Effector memory CD4-positive, alpha-beta T cell (primary cell): ENCODE results near the gene MTR.

Experiments used
- DNase-seq, 3 donors: peaks; one replicate each; pipeline ENCODE4 v3.0.0-alpha.2; 2020
- H3K27ac ChIP-seq: 2 replicates; pipeline ENCODE4 v1.7.0; 2013; ENCODE audit warnings: mild to moderate bottlenecking, low read length, moderate library complexity; ENCODE audit not compliant: insufficient read depth, poor library complexity, severe bottlenecking
- H3K27me3 ChIP-seq: replicated peaks from 2 replicates; pipeline ENCODE4 v1.7.0; 2013; ENCODE audit warnings: mild to moderate bottlenecking, low read length; ENCODE audit not compliant: insufficient read depth, control insufficient read depth, poor library complexity, severe bottlenecking
- H3K36me3 ChIP-seq: 2 replicates; pipeline ENCODE4 v1.7.0; 2013; ENCODE audit warnings: mild to moderate bottlenecking, low read length, moderate library complexity; ENCODE audit not compliant: control insufficient read depth, insufficient read depth
- H3K4me1 ChIP-seq: 2 replicates; pipeline ENCODE4 v1.7.0; 2013; ENCODE audit warnings: low read length, mild to moderate bottlenecking; ENCODE audit not compliant: control insufficient read depth, insufficient read depth, poor library complexity, severe bottlenecking
- H3K4me3 ChIP-seq: 2 replicates; pipeline ENCODE4 v1.7.0; 2013; ENCODE audit warnings: low read length, low read depth, mild to moderate bottlenecking; ENCODE audit not compliant: insufficient read depth, poor library complexity, severe bottlenecking
- H3K9me3 ChIP-seq: 2 replicates; pipeline ENCODE4 v1.7.0; 2013; ENCODE audit warnings: mild to moderate bottlenecking, low read length, moderate library complexity; ENCODE audit not compliant: control insufficient read depth

Gene MTR

DNA sequence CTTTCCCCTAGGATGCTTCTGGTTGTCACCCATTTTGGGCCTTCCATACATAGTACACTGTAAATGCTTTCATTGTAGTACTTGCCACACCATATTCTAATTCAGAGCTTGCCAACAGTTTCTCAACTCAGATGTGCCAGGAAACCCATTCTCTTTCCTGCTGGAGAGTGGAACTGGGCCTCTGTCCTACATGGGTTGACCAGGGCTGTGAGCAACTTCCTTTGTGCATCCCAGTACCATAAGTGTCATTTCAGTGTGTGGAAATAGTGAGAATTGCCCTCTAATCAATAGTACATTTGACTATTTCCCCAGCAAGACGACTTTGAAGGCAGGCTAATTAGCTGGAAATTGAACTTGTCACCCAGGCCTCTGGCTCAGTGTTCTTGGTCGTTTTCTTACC, 74.8 kb downstream of the MTR start:
- Histone ChIP-seq H3K9me3 (no peaks in the 10 kb centered on the region), H3K4me1 (no peaks in the 10 kb centered on the region), H3K4me3 (no peak overlapping the region), H3K27me3 (no peaks in the 10 kb centered on the region), H3K36me3 (peaks cover 23% of the 10 kb centered on the region), H3K27ac (no peak overlapping the region)
- DNase-seq, result no peak

DNA sequence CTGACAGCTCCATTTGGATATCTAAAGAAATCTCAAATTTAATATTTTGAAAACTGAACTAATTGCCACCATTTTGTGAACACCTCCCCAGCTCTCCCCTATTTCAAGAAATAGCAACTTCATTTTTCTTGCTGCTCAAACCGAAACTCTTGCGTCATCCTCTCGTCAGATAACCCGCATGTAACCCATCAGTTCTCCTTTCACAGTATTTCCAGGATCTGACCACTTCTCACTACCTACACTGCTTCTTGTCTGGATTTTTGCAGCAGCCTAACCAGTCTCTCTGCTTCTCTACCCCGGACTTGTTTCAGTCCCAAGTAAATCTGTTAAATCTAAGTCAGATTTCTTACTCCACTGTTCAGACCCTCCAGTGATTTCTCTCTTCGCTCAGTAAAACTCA, 75.6 kb downstream of the MTR start:
- Histone ChIP-seq H3K36me3 (peaks cover 29% of the 10 kb centered on the region), H3K9me3 (no peaks in the 10 kb centered on the region), H3K27ac (no peak overlapping the region), H3K27me3 (no peaks in the 10 kb centered on the region), H3K4me3 (no peak overlapping the region), H3K4me1 (no peaks in the 10 kb centered on the region)
- no peak for DNase-seq

DNA sequence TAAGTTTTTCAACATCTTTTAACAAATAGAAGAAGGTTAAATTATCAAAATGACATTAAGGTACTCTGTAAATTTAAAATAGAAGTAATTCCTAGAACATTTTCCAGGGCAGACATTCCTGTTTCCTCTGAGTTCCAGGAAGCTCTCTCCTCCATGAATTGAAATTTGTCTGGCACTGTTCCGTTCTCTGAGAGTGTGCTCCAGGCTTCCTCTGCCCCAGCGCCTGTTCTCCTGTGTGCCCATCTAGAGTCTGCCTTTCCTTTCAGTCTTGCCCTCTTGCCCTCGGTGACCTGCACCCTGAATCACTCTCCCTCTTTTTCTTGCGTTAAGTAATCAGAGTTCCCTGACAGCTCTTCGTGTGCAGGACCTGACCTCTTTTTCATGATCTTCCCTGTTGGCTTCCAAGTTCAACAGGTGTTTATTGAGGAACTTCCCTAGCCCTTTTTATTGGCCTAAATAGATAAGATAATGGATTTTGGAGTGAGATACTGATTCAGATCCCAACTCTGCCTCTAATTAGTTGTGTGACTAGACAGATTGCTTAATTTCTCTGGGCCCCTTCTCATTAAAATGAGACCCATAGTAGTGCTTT, 77.1 kb downstream of the MTR start:
- H3K9me3 ChIP-seq, result no peaks in the 10 kb centered on the region
- peaks cover 27% of the 10 kb centered on the region for H3K36me3 ChIP-seq
- H3K27ac ChIP-seq, result no peak overlapping the region
- no peak for DNase-seq
- H3K27me3 ChIP-seq, result no peaks in the 10 kb centered on the region
- no peak overlapping the region for H3K4me3 ChIP-seq
- no peaks in the 10 kb centered on the region for H3K4me1 ChIP-seq

DNA sequence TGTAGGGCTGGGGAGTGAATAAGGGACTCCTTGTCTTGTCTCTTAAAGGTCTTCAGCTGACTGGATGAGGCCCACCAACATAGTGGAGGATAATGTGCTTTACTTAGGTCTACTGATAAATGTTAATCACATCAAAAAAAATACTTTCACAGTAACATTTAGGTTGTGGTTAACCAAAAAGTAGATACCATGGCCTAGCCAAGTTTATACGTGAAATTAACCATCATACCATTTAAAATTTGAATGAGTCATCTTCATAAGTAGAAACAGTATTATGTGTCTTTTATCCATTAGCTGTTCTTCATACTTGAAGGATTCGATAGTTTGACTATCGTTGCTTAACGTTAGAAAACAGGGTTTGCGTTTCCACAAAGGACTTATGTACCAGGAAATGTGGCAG, 80.9 kb downstream of the MTR start:
- H3K9me3 ChIP-seq, result no peaks in the 10 kb centered on the region
- H3K4me3 ChIP-seq, result no peak overlapping the region
- peaks cover 38% of the 10 kb centered on the region for H3K36me3 ChIP-seq
- no peak overlapping the region for H3K27ac ChIP-seq
- no peaks in the 10 kb centered on the region for H3K4me1 ChIP-seq
- H3K27me3 ChIP-seq, result no peaks in the 10 kb centered on the region
- no peak for DNase-seq

DNA sequence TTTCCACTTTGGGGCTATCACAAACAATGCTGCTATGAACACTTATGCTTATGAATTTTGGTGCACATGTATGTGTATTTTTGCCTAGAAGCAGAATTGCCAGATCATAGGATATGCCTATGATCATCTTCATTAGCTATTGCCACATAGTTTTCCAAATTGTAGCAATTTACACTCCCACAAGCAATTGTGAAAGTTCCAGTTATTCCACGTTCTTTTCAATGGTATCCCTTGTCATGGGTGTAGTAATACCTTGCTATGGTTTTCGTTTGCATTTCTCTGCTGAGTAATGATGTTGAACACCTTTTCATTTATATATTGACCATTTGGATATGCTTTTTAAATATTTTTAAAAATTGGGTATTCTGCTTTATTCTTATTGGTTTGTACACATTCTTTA, 82.6 kb downstream of the MTR start:
- no peaks in the 10 kb centered on the region for H3K27me3 ChIP-seq
- H3K36me3 ChIP-seq, result peaks cover 32% of the 10 kb centered on the region
- no peak overlapping the region for H3K4me3 ChIP-seq
- H3K9me3 ChIP-seq, result no peaks in the 10 kb centered on the region
- no peaks in the 10 kb centered on the region for H3K4me1 ChIP-seq
- DNase-seq, result no peak
- H3K27ac ChIP-seq, result no peak overlapping the region

DNA sequence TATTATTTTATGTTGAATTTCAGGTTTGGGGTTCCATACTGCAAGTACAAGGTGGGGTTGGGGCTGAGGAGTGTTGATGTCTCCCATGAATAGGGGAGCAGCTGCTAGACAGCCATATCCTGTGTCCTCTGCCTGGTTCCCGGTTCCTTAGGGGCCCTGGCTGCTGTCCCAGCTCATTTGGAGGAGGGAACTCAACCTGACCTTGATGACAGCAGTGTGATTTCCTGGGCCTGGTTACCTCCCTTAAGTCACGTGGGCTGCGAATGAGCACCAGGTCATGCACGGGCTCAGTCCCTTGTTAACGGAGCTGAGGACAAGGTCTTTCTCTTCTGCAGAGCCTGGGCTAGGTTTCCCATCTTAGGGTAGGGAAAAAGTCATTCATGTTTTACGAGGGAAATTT, 85.1 kb downstream of the MTR start:
- no peaks in the 10 kb centered on the region for H3K27me3 ChIP-seq
- no peaks in the 10 kb centered on the region for H3K4me1 ChIP-seq
- DNase-seq, result no peak
- no peak overlapping the region for H3K4me3 ChIP-seq
- H3K27ac ChIP-seq, result no peak overlapping the region
- H3K36me3 ChIP-seq, result peaks cover 34% of the 10 kb centered on the region
- no peaks in the 10 kb centered on the region for H3K9me3 ChIP-seq

DNA sequence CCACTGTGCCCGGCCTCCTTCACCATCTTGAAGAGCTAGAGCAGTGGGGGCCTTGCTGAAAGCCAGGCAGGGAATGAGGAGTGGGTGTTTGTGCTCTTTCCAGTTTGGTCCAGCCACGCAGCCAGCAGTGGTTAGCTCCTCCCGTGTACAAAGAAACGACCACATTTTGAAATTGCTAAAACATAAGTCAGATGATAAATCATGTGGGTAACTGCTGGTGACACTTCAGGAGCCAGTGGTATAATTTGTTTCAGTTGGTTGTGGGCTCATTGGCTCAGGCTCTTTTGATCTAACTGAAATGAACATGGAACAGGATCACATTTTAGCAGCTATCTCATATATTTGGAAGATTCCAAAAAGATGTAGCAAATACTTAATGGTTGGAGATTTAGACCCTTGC, 87.6 kb downstream of the MTR start:
- DNase-seq, result no peak
- Histone ChIP-seq H3K4me3 (no peak overlapping the region), H3K36me3 (peaks cover 42% of the 10 kb centered on the region), H3K4me1 (no peaks in the 10 kb centered on the region), H3K27me3 (no peaks in the 10 kb centered on the region), H3K27ac (no peak overlapping the region), H3K9me3 (no peaks in the 10 kb centered on the region)

DNA sequence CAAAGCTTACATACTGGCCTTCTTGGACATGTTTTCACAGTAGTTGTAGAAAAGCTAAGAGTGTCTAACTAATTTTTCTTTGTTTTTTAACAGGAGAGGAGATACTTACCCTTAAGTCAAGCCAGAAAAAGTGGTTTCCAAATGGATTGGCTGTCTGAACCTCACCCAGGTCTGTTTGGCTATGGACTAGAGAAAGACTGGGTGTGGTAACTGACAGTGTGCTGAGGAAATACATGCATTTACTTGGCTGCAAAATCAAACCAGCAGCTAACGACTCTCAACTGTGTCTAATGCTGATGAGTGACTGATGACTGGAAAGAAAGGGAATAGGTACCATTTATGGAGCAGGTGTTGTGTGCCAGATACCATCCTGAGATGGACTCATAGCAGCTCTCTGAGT, 91.1 kb downstream of the MTR start:
- H3K27ac ChIP-seq, result no peak overlapping the region

DNA sequence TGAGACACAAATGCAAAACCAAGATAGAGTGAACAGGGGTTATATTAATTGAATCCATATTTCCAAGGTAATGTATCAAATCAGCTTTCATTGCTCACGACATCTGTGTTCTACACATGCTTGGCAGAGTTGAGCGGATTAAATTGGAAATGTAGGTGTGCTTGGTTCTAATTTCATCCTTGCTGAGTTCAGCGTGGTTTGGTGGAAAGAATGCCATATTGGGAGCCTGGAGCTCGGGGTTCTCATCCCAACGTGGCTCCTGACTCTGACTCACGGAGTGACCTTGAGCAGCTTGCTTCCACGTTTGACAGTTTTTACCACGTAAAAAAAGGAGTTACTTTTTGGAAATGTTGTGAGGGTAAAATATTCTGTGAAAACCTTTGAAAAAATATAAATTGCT, 92.0 kb downstream of the MTR start:
- DNase-seq, result no peak
- Histone ChIP-seq H3K36me3 (peaks cover 65% of the 10 kb centered on the region), H3K4me1 (no peaks in the 10 kb centered on the region), H3K27me3 (no peaks in the 10 kb centered on the region), H3K4me3 (no peak overlapping the region), H3K27ac (no peak overlapping the region), H3K9me3 (no peaks in the 10 kb centered on the region)

More for the DNA sequence above, 91.1 kb downstream of the MTR start:
- Histone ChIP-seq H3K27me3 (no peaks in the 10 kb centered on the region), H3K4me1 (no peaks in the 10 kb centered on the region), H3K9me3 (no peaks in the 10 kb centered on the region), H3K4me3 (no peak overlapping the region), H3K36me3 (peaks cover 56% of the 10 kb centered on the region)
- DNase-seq, result no peak

DNA sequence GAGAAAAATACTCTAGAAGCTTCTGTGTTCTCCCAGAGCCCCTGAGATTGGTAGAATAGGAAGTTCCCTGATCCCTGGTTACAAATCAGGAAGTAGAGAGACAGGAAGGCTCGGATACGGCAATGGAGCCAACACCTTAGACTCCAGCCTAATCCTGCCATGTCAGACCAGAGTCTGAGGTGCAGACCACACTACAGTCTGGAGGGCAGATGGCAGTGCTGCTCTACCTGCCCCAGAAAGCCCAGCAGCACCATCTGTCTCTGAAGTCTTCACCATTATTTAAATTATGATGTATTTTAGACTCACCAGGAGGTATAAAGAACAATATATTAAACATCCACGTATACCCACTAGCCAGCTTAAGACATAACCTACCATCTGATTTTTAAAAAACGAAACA, 93.0 kb downstream of the MTR start:
- H3K36me3 ChIP-seq, result peaks cover 74% of the 10 kb centered on the region

More for the DNA sequence above, 93.0 kb downstream of the MTR start:
- no peak for DNase-seq
- Histone ChIP-seq H3K9me3 (no peaks in the 10 kb centered on the region), H3K4me3 (no peak overlapping the region), H3K27ac (no peak overlapping the region), H3K4me1 (no peaks in the 10 kb centered on the region), H3K27me3 (no peaks in the 10 kb centered on the region)
